A549 (cell line): ENCODE data around the gene RGL1. TPM values are rescaled to one million over a fixed set of nuclear protein-coding genes. Genes with fewer than 3 reads are reported as not detected.
A peak's percentile ranks its signal among the peaks of the same experiment; 100 is the strongest.

Experiments
- ATAC-seq, 2 experiments: fragments of 200-7000 bp in 1 of 2; fragments of >200 bp in 1 of 2; cut with Nextera tagmentation in 1 of 2; cut with Tn5 transposase in 1 of 2; 3 replicates each; pipeline versions ENCODE4 v1.8.0 to v1.9.1; 2018 to 2020; ENCODE audit warnings: mild to moderate bottlenecking in 1 of 2, moderate library complexity in 1 of 2
- CTCF ChIA-PET: fragments of 300-600 bp; sonication (Branson Sonifier 250); formaldehyde crosslinking; extraction: SDS; loops from one replicate; lab custom pipeline; 2021; ENCODE audit warnings: antibody characterized with exemption, inconsistent platforms; lab: Yijun Ruan, JAX
- POLR2A ChIA-PET: fragments of 350-600 bp; formaldehyde crosslinking; extraction: SDS; loops from one replicate; lab custom pipeline; 2021; ENCODE audit warnings: antibody characterized with exemption, inconsistent platforms; lab: Yijun Ruan, JAX
- DNase-seq, 2 experiments: peaks; one replicate each; pipeline versions ENCODE4 v3.0.0 to v3.0.0-alpha.2; 2011 to 2016; ENCODE audit warnings: low read depth in 1 of 2, low spot score in 1 of 2
- FAIRE-seq: peaks from 2 replicates; lab custom pipeline; 2011; peaks lifted over from hg19 to GRCh38; lab: Jason Lieb, UNC
- H3K27ac ChIP-seq, 2 experiments: fragments of >200 bp; sonication (Bioruptor Twin); formaldehyde crosslinking; 3 replicates each; pipeline ENCODE4 v1.5.1; 2016 to 2017
- H3K4me1 ChIP-seq: fragments of >200 bp; sonication (Bioruptor Twin); formaldehyde crosslinking; 3 replicates; pipeline ENCODE4 v1.6.1; 2016
- H3K4me2 ChIP-seq: fragments of >200 bp; sonication (Bioruptor Twin); formaldehyde crosslinking; 3 replicates; pipeline ENCODE4 v1.6.1; 2016
- H3K4me3 ChIP-seq: fragments of >200 bp; sonication (Bioruptor Twin); formaldehyde crosslinking; 3 replicates; pipeline ENCODE4 v1.5.1; 2016
- H3K9me3 ChIP-seq: fragments of >200 bp; sonication (Bioruptor Twin); formaldehyde crosslinking; 3 replicates; pipeline ENCODE4 v1.6.1; 2016
- BHLHE40 ChIP-seq: IDR thresholded peaks from 2 replicates; pipeline ENCODE4 v1.6.1; 2012; ENCODE audit warnings: low read depth, low read length, inconsistent platforms
- CEBPB ChIP-seq, 2 experiments: fragments of >200 bp in 1 of 2; sonication (Bioruptor Twin) in 1 of 2; formaldehyde crosslinking in 1 of 2; IDR thresholded peaks; 2 replicates each; pipeline ENCODE4 v1.6.1; 2012 to 2016
- EHF ChIP-seq: fragments of 250-450 bp; sonication (Bioruptor Pico); IDR thresholded peaks from 2 replicates; pipeline ENCODE4 v1.5.0; 2020; ENCODE audit warnings: mild to moderate bottlenecking
- ESRRA ChIP-seq: fragments of 150-350 bp; IDR thresholded peaks from 2 replicates; pipeline ENCODE4 v1.6.1; 2014; ENCODE audit warnings: mild to moderate bottlenecking, low read length, borderline replicate concordance
- HEYL ChIP-seq: fragments of 250-450 bp; sonication (Bioruptor Pico); IDR thresholded peaks from 2 replicates; pipeline ENCODE4 v1.8.0; 2021; ENCODE audit warnings: mild to moderate bottlenecking, moderate library complexity
- HOXB13 ChIP-seq: fragments of 250-450 bp; sonication (Bioruptor Pico); IDR thresholded peaks from 2 replicates; pipeline ENCODE4 v1.5.0; 2020; ENCODE audit warnings: low read depth, mild to moderate bottlenecking, moderate library complexity
- HOXB5 ChIP-seq: fragments of 250-450 bp; sonication (Bioruptor Pico); IDR thresholded peaks from 2 replicates; pipeline ENCODE4 v1.5.0; 2020; ENCODE audit warnings: mild to moderate bottlenecking, moderate library complexity
- JUNB ChIP-seq: fragments of >200 bp; sonication (Bioruptor Twin); formaldehyde crosslinking; IDR thresholded peaks from 2 replicates; pipeline ENCODE4 v1.6.1; 2016
- MAFK ChIP-seq: fragments of 450-650 bp; IDR thresholded peaks from 2 replicates; pipeline ENCODE4 v1.6.1; 2014; ENCODE audit not compliant: partially characterized antibody
- NFE2L2 ChIP-seq: fragments of 150-350 bp; conservative IDR thresholded peaks from 2 replicates; pipeline ENCODE4 v1.6.1; 2014; ENCODE audit warnings: low read length
- NR3C1 ChIP-seq: fragments of >200 bp; sonication (Bioruptor Twin); formaldehyde crosslinking; IDR thresholded peaks from 3 replicates; pipeline ENCODE4 v1.6.1; 2017
- PHF8 ChIP-seq: fragments of 200-600 bp; sonication (generic); IDR thresholded peaks from 2 replicates; pipeline ENCODE4 v1.6.1; 2016; ENCODE audit warnings: low read depth, mild to moderate bottlenecking, antibody characterized with exemption, moderate library complexity, borderline replicate concordance
- RCOR1 ChIP-seq: fragments of 150-350 bp; IDR thresholded peaks from 2 replicates; pipeline ENCODE4 v1.6.1; 2014; ENCODE audit warnings: antibody characterized with exemption, low read length, low read depth
- ZC3H11A ChIP-seq: fragments of 450-650 bp; IDR thresholded peaks from 2 replicates; pipeline ENCODE4 v1.6.1; 2014; ENCODE audit warnings: antibody characterized with exemption, mild to moderate bottlenecking
- ZFP36 ChIP-seq: fragments of 450-650 bp; IDR thresholded peaks from 2 replicates; pipeline ENCODE4 v1.6.1; 2014; ENCODE audit warnings: borderline replicate concordance; ENCODE audit not compliant: partially characterized antibody
- ZSCAN20 ChIP-seq: fragments of 250-450 bp; sonication (Bioruptor Pico); IDR thresholded peaks from 2 replicates; pipeline ENCODE4 v1.8.0; 2022; ENCODE audit warnings: mild to moderate bottlenecking, moderate library complexity
- WGBS: methylation state at CpG from one replicate; pipeline ENCODE4 v1.1.6; 2017; ENCODE audit errors: missing lambda C conversion rate; 5-methylcytosine and 5-hydroxymethylcytosine counted together
- polyA plus RNA-seq, 4 experiments: library from polyadenylated mRNA; depleted of rRNA in 3 of 4; stranded (reverse); fragments of >200 nt; fragmentation: RNase III in 1 of 4; extraction: RNeasy Plus Mini Kit Qiagen cat#74134 plus additional on column Dnase treatment in 1 of 4; gene quantifications; 2 replicates in 3 of 4; 3 replicates in 1 of 4; pipeline ENCODE4 v1.2.3, GENCODE V29; 2011 to 2017
- TF ChIP-seq, protein P1 (sequence below): fragments of 250-450 bp; sonication (Bioruptor Pico); IDR thresholded peaks from 2 replicates; pipeline ENCODE4 v1.5.0; 2021; ENCODE audit warnings: mild to moderate bottlenecking, moderate library complexity, borderline replicate concordance
- TF ChIP-seq, protein P2 (sequence below): fragments of >200 bp; sonication (Bioruptor Twin); formaldehyde crosslinking; IDR thresholded peaks from 2 replicates; pipeline ENCODE4 v1.6.1; 2016
- TF ChIP-seq, protein P3 (sequence below): fragments of 200-600 bp; sonication (generic); IDR thresholded peaks from 2 replicates; pipeline ENCODE4 v1.6.1; 2016; ENCODE audit warnings: antibody characterized with exemption, mild to moderate bottlenecking, moderate library complexity
- TF ChIP-seq, protein P4 (sequence below): IDR thresholded peaks from 2 replicates; pipeline ENCODE4 v1.6.1; 2012
- TF ChIP-seq, protein P5 (sequence below): fragments of 250-450 bp; sonication (Bioruptor Pico); IDR thresholded peaks from 2 replicates; pipeline ENCODE4 v1.5.0; 2020; ENCODE audit warnings: low read depth, mild to moderate bottlenecking, moderate library complexity

The RGL1 gene
- polyA plus RNA-seq, 2 of the 4 experiments (the other 2 are of a cell fraction): 1.0 to 3.8 TPM

DNA sequence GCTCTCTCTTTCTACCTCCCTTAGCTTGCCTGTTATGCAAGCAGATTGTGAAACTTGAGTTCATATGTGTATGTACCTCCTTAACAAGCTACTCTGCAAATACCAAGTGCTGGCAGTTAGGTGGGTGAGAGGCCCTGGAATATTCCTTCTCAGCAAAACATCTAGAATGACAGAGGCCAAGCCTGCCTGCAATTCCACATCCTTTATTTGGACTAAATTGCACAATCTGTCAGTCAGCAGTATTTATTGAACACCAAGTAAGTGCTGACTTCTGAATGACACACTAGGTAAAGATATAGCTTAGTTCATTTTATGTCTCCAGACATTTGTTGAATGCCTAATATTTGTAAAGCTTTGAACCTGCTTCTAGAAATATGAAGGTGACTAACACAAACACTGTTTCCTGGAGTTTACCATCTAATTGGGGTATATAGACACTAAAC lies 87.5 kb downstream of the RGL1 start:
- no peak overlapping the region for H3K4me3 ChIP-seq
- ChIA-PET POLR2A (no interaction called here), CTCF (interaction anchor here (2.4 kb wide), 1 partner anchor 24 kb away, joined by 11 read pairs; no protein-coding TSS in a partner anchor)
- peak; percentile 73 to 76 for ATAC-seq
- peak overlapping the region; percentile 27; the same call in 2 of the 3 replicates for H3K4me2 ChIP-seq
- no peak overlapping the region for H3K27ac ChIP-seq
- TF ChIP-seq ZSCAN20 (CRISPR knock-in tag) (no peak), ESRRA (no peak), MAFK (peak; percentile 73), HOXB5 (CRISPR knock-in tag) (no peak), CEBPB (IDR thresholded peaks at IDR 0.05) (peak in 1 of 2 experiments; percentile 78; a peak in 2 of 4 replicates), JUNB (no peak), NFE2L2 (no peak), RCOR1 (no peak), ZFP36 (no peak)
- TF ChIP-seq, protein P1, sequence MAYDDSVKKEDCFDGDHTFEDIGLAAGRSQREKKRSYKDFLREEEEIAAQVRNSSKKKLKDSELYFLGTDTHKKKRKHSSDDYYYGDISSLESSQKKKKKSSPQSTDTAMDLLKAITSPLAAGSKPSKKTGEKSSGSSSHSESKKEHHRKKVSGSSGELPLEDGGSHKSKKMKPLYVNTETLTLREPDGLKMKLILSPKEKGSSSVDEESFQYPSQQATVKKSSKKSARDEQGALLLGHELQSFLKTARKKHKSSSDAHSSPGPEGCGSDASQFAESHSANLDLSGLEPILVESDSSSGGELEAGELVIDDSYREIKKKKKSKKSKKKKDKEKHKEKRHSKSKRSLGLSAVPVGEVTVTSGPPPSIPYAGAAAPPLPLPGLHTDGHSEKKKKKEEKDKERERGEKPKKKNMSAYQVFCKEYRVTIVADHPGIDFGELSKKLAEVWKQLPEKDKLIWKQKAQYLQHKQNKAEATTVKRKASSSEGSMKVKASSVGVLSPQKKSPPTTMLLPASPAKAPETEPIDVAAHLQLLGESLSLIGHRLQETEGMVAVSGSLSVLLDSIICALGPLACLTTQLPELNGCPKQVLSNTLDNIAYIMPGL (CRISPR knock-in tag): no peak
- TF ChIP-seq, protein P2, sequence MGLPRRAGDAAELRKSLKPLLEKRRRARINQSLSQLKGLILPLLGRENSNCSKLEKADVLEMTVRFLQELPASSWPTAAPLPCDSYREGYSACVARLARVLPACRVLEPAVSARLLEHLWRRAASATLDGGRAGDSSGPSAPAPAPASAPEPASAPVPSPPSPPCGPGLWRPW: peak; percentile 31; the same call in 1 of the 2 replicates
- TF ChIP-seq, protein P3, sequence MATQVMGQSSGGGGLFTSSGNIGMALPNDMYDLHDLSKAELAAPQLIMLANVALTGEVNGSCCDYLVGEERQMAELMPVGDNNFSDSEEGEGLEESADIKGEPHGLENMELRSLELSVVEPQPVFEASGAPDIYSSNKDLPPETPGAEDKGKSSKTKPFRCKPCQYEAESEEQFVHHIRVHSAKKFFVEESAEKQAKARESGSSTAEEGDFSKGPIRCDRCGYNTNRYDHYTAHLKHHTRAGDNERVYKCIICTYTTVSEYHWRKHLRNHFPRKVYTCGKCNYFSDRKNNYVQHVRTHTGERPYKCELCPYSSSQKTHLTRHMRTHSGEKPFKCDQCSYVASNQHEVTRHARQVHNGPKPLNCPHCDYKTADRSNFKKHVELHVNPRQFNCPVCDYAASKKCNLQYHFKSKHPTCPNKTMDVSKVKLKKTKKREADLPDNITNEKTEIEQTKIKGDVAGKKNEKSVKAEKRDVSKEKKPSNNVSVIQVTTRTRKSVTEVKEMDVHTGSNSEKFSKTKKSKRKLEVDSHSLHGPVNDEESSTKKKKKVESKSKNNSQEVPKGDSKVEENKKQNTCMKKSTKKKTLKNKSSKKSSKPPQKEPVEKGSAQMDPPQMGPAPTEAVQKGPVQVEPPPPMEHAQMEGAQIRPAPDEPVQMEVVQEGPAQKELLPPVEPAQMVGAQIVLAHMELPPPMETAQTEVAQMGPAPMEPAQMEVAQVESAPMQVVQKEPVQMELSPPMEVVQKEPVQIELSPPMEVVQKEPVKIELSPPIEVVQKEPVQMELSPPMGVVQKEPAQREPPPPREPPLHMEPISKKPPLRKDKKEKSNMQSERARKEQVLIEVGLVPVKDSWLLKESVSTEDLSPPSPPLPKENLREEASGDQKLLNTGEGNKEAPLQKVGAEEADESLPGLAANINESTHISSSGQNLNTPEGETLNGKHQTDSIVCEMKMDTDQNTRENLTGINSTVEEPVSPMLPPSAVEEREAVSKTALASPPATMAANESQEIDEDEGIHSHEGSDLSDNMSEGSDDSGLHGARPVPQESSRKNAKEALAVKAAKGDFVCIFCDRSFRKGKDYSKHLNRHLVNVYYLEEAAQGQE: no peak
- no peak for FAIRE-seq
- DNase-seq: peak in 1 of 2 experiments; percentile 60
- no peaks in the 10 kb centered on the region for H3K9me3 ChIP-seq
- peaks cover 13% of the 10 kb centered on the region; the same call in 1 of the 3 replicates for H3K4me1 ChIP-seq

DNA sequence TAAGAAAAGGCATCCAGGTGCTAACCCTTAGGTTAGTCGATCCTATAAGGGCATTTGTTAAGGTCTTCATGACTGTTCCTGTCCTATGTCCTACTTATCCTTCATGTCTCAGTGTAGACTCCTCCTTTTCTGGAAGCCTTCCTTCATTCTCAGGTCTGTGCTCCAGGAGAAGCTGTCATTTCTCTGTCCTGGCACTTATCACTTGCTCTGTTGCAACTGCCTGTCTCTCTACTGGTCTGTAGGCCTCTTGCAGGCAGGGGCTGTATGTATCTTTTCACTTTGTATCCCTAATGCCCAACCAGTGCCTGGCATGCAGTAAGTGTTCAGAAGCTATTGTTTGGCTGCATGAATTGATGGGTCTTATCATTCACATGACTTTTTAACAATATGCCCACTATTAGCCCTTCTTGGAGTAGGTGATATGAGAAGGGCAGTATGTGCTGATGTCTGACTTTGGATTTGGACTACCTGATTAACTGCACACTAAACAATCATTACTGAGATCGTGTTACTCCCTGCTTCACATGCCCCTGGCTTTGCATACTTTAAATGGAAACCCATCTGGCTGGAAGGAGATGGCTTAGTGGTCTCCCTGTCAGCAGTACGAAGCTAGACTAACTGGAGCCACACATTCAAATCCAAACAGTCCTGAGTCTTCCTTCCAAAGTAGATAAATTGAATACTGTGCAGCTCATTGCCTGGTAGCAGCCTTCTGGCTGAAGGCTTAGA lies 88.8 kb downstream of the RGL1 start:
- Histone ChIP-seq H3K4me2 (no peak overlapping the region), H3K4me3 (no peak overlapping the region)
- no peak for FAIRE-seq
- WGBS: 29% methylated on average over 3 of the region's 3 CpGs
- TF ChIP-seq RCOR1: no peak
- no peak for TF ChIP-seq HOXB13
- TF ChIP-seq PHF8: no peak
- TF ChIP-seq, protein P4, sequence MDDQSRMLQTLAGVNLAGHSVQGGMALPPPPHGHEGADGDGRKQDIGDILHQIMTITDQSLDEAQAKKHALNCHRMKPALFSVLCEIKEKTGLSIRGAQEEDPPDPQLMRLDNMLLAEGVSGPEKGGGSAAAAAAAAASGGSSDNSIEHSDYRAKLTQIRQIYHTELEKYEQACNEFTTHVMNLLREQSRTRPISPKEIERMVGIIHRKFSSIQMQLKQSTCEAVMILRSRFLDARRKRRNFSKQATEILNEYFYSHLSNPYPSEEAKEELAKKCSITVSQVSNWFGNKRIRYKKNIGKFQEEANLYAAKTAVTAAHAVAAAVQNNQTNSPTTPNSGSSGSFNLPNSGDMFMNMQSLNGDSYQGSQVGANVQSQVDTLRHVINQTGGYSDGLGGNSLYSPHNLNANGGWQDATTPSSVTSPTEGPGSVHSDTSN: no peak
- TF ChIP-seq EHF (CRISPR knock-in tag): no peak
- TF ChIP-seq, protein P5, sequence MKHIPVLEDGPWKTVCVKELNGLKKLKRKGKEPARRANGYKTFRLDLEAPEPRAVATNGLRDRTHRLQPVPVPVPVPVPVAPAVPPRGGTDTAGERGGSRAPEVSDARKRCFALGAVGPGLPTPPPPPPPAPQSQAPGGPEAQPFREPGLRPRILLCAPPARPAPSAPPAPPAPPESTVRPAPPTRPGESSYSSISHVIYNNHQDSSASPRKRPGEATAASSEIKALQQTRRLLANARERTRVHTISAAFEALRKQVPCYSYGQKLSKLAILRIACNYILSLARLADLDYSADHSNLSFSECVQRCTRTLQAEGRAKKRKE (CRISPR knock-in tag): no peak
- TF ChIP-seq ZC3H11A: no peak
- TF ChIP-seq BHLHE40: no peak
- TF ChIP-seq NR3C1: no peak
- TF ChIP-seq HEYL (CRISPR knock-in tag): no peak
- TF ChIP-seq, all 56 proteins: peak for 0
- H3K27ac ChIP-seq: no peak overlapping the region
- no peaks in the 10 kb centered on the region for H3K9me3 ChIP-seq
- ATAC-seq: no peak
- POLR2A ChIA-PET: no interaction called here
- no peak for DNase-seq
- CTCF ChIA-PET: interaction anchor here (1.0 to 2.4 kb wide), 3 partner anchors 22 to 238 kb away, joined by 3 to 11 read pairs (median 6); no protein-coding TSS in a partner anchor
- H3K4me1 ChIP-seq: peaks cover 13% of the 10 kb centered on the region; the same call in 1 of the 3 replicates
